HG02870 (cell line): ENCODE measurements around the gene PDP2.
"Not testable (repeated sequence)": the region's sequence is repeated elsewhere in the genome, so short reads cannot be mapped to it uniquely, and the experiment has no call there.

Experiments used
- ATAC-seq: cut with Tn5 transposase; IDR thresholded peaks from one replicate; pipeline ENCODE4 v1.9.1; 2021; ENCODE audit warnings: mild to moderate bottlenecking, moderate library complexity; ENCODE audit not compliant: unreplicated experiment

The PDP2 gene

DNA sequence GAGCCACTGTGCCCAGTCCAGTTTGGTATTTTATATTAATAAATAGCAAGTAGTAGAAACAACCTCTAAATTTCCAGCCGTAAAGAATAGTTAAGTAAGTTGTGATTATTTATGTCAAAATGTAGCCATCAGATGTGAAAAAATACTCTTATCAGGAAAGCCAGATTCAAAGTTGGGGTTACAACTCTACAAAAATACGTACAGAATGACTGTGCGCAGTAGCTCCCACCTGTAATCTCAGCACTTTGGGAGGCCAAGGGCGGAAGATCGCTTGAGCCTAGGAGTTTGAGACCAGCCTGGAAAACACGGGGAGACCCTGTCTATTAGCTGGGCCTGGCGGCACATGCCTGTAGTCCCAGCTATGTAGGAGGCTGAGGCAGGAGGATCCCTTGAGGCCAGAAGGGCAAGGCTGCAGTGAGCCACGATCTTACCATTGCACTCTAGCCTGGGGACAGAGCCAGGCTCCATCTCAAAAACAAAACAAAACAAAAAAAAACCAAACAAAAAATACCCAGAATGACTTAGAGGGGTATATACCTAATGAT, 1.7 kb downstream of the PDP2 start:
- ATAC-seq: no peak

DNA sequence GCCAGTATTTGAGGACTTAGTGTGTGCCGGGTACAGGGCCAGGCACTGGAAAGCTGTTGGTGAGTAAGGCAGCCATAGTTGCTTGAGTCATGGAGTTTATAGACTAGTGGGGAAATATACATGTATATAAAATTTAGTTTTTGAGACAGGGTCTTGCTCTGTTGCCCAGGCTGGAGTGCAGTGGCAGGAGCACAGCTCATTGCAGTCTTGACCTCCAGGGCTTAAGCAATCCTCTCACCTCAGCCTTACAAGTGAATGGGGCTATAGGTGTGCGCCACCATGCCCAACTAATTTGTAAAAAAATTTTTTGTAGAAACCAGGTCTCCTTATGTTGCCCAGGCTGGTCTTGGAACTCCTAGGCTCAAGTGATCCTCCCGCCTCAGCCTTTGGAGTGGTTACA, 2.4 kb downstream of the PDP2 start:
- ATAC-seq: no peak

DNA sequence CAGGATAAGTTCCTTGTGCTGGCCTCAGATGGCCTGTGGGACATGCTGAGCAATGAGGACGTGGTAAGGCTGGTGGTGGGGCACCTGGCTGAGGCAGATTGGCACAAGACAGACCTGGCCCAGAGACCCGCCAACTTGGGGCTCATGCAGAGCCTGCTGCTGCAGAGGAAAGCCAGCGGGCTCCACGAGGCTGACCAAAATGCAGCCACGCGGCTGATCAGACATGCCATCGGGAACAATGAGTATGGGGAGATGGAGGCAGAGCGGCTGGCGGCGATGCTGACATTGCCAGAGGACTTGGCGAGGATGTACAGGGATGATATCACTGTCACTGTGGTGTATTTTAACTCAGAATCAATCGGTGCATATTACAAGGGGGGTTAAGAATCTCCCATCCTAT, 5.2 kb downstream of the PDP2 start:
- no peak for ATAC-seq

DNA sequence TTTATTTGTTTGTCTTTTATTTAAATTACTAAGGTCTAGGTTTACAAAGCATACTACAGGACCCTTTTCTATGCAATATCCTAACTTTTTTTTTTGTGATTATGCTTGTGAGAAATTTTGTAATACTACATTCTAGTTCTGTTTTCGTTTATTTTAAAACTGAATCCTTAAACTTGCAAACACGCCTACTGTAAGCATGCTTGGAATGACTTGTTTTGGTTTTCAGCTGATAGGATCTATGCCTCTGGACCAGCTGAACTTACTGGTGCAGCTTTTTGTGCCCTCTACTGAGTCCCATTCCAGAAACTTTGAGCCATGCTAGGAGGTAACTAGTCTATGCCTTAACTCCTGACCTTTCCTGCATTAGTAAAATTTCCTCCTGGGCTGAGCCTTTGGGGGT, 6.0 kb downstream of the PDP2 start:
- no peak for ATAC-seq

DNA sequence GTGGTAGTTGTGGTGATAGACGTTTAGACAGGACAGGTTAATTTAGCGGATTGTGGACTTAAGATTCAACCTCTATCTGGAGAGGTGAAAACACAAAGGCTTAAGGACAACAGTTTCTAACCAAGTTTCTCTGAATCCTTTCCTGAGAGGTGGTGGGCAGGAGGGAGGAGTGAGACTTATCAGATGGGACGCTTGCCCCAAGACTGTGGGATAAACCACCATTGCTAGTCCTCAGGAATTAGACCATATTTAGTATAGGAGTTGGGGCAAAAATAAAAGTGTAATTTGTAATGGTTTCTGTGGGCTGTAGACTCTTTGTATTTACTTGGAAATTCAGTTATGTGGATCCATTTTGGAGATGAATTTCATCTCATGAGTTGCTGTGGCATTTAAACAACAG, 6.6 kb downstream of the PDP2 start:
- no peak for ATAC-seq

DNA sequence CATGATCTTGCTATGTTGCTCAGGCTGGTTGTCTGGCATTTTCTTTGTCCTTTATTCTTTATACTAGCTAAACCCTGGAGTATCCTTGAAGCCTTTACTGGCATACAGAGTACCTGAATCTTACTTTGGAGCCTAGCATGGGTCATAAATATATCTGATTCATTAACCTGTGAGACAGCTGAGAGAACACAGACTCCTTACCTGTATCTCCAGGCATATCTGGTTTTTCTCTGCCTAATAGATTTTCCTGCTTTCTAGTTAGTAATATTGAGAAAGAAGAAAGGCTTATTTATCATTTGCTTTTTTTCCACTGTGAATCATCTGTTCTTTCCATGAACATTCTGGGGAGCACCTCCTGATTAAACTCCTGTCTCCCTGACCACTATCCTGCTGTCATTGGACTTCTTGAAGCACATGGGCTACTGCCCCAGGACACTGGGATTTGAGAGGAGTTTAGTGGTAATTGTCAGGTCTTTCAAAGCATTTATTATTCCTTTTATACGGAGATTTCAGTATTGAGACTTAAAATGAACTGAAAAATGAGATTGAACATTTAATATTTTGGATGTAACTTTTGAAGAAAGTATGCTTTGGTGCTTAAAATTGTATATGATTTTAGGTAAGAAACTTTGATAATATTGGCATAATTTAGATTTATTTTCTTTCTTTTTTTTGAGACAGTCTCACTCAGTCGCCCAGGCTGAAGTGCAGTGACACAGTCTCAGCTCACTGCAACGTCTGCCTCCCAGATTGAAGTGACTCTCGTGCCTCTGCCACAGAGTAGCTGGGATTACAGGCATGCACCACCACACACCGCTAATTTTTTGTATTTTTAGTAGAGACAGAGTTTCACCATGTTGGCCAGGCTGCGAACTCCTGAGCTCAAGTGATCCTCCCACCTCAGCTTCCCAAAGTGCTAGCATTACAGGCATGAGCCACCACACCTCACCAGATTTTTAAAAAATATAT, 8.6 kb downstream of the PDP2 start:
- no peak for ATAC-seq

DNA sequence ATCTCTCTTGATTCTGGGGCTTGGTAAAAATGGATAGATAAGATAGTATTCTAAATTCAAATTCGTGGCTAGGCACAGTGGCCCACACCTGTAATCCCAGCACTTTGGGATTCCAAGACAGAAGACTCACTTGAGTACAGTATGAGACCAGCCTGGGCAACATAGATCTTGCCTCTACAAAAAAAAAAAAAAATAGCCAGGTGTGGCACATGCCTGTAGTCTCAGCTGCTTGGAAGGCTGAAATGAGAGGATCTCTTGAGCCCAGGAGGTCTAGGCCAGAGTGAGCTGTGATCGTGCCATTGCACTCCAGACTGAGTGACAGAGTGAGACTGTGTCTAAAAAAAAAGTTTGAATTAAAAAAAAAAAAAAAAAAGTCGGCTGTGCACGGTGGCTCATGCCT, 9.3 kb downstream of the PDP2 start:
- no peak for ATAC-seq

DNA sequence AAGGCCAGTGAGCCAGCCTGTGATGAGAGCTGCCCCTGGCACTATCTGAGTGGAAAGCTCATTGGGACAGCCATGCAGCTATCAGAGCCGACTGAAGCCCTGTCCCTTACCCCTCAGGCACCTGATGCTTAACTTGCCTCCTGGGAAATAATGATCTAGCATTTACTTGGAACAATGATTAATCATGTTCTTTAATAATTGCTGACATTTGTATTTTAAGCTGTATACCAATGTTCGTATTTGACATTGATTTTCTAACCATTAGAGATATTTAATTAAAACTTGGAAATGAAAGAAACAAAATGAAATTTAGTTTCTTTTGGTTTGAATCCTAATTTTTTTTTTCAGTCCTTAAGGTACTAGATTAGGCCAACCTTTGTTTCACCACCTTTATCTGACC, 10.5 kb downstream of the PDP2 start:
- no peak for ATAC-seq

DNA sequence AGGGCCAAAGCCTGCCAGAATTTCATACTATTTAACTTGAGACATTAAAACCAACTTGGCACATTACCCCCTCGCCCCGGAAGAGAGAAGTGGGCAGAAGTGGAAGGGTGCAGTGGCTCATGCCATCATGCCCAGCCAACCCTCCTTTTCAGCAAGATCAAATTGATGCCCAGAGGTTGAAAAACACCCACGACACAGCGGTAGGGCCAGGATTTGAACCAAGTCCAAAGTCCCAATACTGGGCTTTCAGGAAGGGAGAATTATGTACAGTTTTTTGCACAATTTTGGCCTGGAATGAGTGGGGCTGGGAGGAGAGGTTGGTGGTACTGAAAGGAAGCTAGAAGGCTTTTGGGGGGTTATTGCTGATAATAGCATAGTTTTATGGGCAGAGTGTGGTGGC, 11.0 kb downstream of the PDP2 start:
- ATAC-seq: no peak

DNA sequence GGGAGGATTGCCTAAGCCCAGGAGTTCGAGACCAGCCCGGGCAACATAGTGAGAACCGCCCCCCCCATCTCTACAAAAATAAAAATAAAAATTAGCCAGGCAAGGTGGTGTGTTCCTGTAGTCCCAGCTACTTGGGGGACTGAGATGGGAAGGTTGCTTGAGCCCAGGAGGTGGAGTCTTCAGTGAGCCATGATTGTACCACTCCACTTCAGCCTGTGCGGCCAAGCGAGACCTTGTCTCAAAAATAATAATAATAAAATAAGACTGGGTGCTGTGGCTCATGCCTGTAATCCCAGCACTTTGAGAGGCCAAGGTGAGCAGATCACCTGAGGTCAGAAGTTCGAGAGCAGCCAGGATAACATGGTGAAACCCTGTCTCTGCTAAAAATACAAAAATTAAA, 11.5 kb downstream of the PDP2 start:
- no peak for ATAC-seq

DNA sequence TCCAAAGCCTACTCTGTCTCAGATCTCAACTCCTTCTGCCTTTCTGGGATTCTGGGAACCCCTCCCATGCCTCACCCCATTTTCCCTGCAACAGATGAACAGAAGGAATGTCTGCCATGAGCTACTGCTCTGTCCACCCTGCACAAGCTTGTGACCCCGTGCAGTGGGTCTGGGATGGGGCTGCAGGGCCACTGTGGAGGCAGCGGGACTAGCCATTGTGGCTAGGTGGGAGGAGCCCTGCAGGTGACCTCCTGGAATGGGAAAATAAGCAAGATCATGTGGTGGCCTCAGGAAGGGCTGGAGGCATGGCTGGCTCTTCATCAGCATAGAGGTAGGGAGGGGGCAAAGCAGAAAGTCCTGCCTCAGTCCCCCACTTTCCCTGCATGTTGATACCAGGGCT, 13.7 kb downstream of the PDP2 start:
- ATAC-seq: no peak

DNA sequence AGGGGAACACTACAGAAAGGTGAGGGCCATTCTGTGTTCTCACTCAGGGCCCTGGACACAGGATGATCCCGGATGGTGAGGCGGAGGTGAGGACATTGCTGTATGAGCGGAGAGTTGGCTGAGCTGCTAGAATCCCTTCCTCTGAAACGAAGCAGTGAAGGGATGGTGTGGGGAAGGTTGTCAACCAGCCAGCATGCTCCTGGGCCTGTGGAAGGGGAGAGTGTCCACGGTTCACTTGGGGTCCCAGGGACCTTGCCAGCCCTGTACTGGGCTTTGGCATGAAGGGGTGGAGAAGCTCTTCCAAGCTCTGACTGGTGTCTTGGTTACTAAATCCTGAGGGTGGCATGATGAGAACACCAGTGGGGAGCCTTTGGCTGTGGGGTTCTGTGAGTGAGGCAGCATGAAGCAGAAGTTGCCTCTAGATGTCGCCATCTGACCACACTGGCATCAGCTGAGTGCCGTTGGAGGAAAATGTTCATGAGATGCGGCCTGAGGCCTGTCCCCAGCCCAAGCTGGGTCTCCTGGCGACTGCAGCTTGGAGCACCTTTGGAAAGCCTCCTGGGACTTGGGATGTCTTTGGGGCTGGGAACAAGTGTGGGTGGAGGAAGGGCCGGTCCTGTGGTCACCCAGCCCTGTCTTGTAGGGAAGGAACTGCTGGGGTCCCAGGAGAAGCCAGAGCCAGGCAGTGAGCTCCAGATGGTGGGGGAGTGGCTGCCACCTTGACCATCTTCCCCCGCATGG, 14.8 kb downstream of the PDP2 start:
- ATAC-seq: no peak

DNA sequence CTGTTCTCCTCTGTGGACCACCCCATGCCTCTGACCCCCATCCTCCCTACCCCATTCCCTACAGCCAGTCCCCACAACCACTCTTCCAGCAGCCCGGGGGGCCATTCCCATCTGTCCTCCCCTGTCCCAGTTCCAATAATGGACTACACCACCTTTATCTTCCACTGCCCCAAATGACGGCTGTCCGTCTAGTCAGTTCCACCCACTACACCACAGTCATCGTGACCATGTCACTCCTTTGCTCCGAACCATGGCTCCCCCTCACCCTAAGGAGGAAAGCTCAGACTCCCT, 15.3 kb downstream of the PDP2 start:
- no peak for ATAC-seq

DNA sequence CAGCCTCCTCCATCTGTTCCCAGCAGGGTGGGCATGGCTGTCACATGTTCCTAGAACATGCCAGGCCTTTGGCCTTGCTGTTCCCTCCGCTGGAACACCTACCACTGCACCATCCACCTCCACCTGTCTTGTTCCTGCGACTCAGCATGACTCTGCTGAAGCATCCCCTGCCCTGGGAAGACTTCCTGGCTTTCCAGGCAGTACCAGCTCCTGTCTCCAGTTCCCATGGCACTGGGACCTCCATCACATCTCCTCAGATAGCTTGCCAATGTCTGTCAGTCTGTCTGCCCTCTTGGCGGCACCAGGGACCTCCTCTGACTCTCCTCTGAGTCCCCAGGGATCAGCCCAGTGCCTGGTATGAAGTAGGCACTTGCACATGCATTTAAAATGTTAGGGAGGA, 15.7 kb downstream of the PDP2 start:
- no peak for ATAC-seq

DNA sequence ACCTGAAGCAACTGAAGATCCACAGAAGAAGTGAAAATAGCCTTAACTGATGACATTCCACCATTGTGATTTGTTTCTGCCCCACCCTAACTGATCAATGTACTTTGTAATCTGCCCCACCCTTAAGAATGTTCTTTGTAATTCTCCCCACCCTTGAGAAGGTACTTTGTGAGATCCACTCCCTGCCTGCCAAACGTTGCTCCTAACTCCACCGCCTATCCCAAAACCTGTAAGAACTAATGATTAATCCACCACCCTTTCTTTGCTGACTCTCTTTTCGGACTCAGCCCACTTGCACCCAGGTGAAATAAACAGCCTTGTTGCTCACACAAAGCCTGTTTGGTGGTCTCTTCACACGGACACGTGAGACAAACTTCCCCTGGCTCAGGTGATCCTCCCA, 16.4 kb downstream of the PDP2 start:
- ATAC-seq: not testable (repeated sequence)

DNA sequence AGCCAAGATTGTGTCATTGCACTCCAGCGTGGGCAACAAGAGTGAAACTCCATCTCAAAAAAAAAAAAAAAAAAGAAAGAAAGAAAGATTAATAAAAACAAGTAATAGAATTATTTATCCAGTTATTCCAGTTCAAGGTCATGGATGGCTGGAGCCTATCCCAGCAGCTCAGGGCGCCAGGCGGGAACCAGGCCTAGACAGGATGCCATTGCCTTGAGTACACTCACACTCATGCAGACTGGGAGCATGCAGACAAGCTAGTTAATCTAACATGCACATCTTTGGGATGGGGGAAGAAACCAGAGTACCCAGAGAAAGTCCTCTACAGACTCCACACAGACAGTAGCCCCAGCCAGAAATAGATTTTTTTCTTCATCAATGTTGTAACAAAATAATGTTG, 17.9 kb downstream of the PDP2 start:
- no peak for ATAC-seq

DNA sequence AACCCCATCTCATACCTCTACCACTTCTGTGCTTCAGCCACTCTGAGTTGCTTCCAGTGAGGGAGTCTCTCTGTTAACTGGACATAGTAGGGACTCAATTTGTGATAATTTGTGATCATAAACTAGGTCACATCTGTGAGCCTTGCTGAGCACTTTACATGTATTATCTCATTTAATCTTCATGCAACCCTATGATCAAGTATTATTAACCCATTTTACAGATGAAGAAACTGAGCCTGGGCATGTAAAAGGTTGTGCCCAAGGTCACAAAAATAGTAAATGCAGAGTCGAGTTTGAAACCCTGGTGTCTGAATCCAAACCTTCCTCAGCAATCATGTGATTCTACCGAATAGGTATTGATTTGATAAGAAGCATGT, 18.6 kb downstream of the PDP2 start:
- ATAC-seq: no peak

DNA sequence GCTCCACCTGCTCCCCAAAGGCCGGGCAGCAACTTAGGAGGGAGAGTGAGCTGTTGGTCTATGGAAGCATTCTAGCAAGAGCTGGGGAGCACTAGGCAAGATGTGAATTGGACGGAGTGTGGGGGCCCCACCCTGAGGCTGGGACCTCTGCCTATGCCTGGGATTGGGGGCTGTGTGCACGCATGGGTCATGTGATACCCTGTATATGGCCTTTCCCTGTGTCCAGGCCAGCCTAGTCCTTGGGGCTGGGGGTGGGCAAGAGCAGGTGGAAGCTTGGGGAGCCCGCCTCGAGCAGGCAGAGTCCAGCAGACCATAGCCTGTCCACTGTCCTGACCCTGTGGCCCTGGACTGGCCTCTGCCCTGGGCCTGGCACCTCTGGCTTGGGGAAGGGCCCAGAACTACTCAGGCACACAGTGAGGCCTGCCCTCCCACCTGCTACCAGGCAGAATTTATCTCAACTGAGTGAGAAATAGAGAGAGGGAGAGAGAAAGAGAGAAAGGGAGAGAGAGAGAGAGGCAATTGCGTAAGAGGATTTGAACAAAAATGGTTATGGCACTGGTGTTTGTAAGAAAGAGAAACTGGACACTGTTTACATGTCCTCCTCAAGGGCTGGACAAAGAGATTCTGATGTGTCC, 19.1 kb downstream of the PDP2 start:
- no peak for ATAC-seq

DNA sequence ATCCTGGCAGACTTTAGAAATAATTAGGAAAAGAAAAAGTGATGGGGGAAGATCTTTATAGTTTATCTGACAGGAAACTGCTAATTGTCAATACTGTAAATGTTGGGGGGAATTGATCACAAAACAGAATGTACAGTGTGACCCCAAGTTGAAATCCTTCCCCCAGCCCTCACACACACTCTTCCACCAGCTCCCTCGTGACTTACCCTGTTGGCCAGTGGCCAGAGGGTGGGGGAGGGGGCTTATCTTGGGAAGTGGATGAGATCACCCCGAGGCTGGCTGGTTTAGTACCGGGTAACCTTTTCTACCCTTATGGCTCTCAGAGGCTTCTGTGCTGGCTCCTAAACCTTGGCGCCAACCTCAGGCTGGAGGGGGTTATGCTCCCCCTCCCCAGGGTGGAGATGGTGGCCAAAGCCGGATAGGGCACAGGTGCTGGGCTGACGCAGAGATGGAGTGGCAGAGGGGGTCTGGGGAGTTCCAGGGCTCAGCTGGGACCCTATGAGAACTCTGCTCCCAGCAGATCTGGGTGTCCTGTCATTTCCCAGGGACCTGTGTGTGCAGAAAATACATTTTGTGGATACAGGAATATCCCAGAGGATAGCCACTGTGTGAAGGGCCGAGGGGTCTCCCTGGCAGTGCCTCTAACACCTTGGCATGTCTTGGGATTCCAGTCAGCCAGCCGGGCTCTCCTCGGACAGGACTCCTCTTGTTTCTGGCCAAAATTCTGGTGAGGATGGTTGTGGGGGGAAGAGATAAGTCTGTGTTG, 19.8 kb downstream of the PDP2 start:
- no peak for ATAC-seq

DNA sequence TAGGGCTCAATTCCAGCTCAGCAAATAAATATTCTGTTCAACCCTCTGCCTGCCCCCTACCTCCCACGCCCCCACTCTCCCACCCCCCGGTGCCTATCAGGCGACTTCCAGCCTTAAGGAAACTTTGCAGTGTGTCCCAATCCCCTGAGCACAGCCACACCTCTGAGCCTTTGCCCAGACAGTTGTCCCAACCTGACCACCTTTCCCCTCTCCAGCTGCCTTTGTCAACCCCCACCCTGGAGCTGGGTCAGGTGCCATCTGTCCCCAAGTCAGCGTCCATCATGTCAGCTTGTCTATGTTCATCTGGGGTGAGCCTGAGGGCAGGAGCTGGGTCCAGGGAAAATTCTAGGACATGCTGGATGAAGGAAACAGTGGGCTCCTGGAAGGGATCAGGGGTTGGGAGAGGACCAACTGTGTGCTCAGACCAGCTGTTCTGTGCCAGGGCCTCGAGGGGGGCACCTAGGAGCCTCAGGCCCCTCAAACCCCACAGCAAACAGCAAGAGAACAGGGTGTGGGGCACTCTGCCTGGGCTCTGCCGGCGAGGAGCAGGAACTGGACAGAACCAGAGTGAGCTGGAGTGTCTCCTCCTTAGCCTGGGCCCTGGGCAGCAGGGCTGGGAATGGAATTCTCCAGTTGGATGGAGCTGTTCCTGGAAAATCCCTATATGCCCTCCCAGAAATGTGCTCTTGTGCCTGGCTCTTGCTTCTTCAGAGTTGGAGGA, 20.6 kb downstream of the PDP2 start:
- no peak for ATAC-seq
